HG03565 (cell line): Measurements from ENCODE around the gene WFIKKN1.

Experiments
- ATAC-seq: cut with Tn5 transposase; IDR thresholded peaks from one replicate; pipeline ENCODE4 v1.9.1; 2021; ENCODE audit warnings: mild to moderate bottlenecking, moderate library complexity; ENCODE audit not compliant: unreplicated experiment

WFIKKN1 gene

DNA sequence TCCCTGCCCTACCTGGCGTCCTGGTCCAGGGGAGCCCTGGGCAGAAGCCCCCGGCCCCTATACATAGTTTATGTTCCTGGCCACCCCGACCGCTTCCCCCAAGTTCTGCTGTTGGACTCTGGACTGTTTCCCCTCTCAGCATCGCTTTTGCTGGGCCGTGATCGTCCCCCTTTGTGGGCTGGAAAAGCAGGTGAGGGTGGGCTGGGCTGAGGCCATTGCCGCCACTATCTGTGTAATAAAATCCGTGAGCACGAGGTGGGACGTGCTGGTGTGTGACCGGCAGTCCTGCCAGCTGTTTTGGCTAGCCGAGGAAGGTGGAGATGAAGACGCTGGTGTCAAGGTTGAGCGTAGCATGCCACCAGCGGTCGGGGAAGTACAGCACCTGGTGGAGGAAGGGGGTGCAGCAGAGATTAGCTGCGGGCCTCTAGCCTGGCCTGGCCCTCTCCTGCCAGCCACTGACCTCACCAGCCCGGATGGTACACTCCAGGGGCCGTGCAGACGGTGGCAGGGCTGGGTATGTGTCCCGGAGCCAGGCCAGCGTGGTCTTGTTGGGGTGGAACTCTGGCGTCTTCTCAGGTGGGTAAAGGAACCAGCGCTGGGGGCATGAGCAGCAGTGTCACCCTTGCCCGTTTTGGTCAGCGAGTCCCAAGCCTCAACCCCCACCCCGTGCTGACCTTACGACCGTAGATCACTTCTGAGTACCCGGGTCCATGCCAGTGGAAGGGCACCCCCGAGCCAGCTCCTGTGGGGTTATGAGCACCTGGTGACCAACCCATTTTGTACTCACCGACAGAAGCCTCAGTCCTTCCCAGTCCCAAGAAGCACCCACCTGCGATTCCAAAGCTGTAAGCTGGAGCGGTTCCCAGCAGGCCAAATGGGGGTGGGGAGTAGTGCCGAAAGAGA, 52.0 kb downstream of the WFIKKN1 start:
- no peak for ATAC-seq

- no peak for ATAC-seq
Observed at GRCh38 chr16:683396-684070, 52.7 kb downstream of the WFIKKN1 start.
